Smooth muscle cell of the umbilical artery (primary cell): ENCODE results near the gene CCDC196. TPM values are rescaled to one million over a fixed set of nuclear protein-coding genes. Genes with fewer than 3 reads are reported as not detected.

Experiments
- total RNA-seq: library from RNA; depleted of rRNA; stranded (reverse); fragments of >200 nt; gene quantifications from 2 replicates; pipeline ENCODE4 v1.2.3, GENCODE V29; 2014

CCDC196 gene, protein sequence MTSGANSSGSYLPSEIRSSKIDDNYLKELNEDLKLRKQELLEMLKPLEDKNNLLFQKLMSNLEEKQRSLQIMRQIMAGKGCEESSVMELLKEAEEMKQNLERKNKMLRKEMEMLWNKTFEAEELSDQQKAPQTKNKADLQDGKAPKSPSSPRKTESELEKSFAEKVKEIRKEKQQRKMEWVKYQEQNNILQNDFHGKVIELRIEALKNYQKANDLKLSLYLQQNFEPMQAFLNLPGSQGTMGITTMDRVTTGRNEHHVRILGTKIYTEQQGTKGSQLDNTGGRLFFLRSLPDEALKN
- not detected in 2 replicates for total RNA-seq

DNA sequence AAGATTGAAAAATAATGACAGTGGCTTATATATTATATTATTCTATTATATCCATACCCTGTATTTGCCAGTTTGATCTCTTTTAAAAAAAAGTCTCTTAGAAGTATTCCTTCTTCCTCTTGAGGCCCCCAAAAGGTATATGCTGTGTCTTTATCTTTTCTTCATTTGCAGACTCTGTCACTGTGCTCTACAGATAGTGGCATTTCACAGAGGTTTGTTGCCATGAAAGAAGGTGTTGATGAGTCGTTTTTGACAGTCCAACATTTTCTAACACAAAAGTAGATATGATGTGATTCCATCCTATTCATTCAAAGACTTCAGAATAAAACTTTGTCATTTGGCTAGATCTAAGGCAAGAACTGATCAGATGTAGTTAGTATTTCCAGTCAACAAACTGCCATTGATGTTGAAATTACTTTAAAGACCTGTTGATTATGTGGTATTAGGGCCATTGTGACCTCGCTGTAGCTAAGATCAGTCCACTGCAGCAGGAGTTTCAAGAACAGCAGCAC, at the start of gene CCDC196:
Gene CCDC196 (plus strand): TSS at position 462 of the 512 bp plus-strand sequence. CDS start 132 bp downstream, outside the sequence.

DNA sequence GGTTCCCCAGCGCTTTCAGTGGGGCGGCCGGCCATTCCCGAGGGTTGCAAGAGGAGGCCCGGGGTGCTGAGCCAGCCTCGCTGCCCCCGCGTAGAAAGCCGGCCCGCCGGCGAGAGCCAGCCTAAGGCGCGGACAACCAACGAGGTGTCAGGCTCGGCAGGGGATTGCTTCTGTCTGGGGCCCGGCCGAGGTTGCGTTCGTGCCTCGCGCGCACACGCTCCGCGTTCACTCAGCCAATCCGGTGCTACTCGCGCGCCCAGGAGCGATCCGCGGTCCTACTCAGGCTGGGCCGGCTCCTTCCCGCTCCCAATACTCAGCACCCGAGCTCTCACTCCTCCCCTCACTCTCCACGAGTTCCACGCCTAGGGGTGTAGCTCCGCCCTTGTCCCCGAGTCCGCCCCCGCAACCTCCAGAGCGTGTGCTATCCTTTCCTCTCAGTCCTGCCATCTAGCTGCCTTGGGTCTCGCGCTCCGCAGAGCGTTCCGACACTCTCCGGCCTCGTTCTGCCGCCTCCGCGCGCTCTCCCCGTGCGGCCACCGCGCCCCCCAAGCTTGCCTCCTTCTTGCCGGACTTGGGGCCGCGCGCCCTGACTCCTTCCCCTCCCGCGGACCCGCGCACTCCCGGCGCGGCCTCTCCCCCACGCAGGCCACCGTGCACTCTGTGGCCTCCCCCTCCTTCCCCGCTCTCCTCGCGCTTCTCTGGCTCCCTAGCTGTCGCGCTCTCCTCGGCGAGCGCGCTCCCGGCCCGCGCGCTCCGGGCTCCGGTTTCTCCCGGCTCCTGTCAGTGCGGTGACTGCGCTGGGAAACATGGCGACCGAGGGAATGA, 21.8 kb downstream of the CCDC196 start, which contains the start of gene GPHN:
Gene GPHN (plus strand): TSS at position 426 of the 825 bp plus-strand sequence.

Other genes with a start within 250 kb of the CCDC196 start
- gene GPHN, start 21.8 kb downstream of the CCDC196 start, total RNA-seq = 7.4 and 12.5 TPM in 2 replicates